PC-3 (cell line): ENCODE results near the gene GADL1. TPM values are rescaled to one million over a fixed set of nuclear protein-coding genes. Genes with fewer than 3 reads are reported as not detected.

ENCODE experiments used
- ATAC-seq: fragments of 200-7000 bp; cut with Tn5 transposase; 2 replicates; pipeline ENCODE4 v1.9.1; 2020; ENCODE audit warnings: mild to moderate bottlenecking, moderate library complexity
- BruUV-seq: library from RNA; stranded (reverse); fragments of 400-500 nt; replicated peaks from 2 replicates; lab custom pipeline; 2021; lab: Mats Ljungman, UMichigan
- CTCF ChIA-PET: fragments of 300-600 bp; sonication (Branson Sonifier 250); formaldehyde crosslinking; loops from one replicate; lab custom pipeline; 2022; ENCODE audit warnings: antibody characterized with exemption; lab: Charles Lee
- POLR2A ChIA-PET: fragments of 300-600 bp; sonication (Branson Sonifier 250); formaldehyde crosslinking; loops from one replicate; lab custom pipeline; 2022; ENCODE audit warnings: antibody characterized with exemption; ENCODE audit not compliant: unreplicated experiment; lab: Charles Lee
- DNase-seq: peaks from one replicate; pipeline ENCODE4 v3.0.0-alpha.2; 2015
- H2AFZ ChIP-seq: fragments of 300-600 bp; sonication (generic); 2 replicates; pipeline ENCODE4 v1.6.0; 2016; ENCODE audit warnings: antibody characterized with exemption, low read length
- H3F3A ChIP-seq: fragments of 300-600 bp; sonication (generic); one replicate; pipeline ENCODE4 v1.6.0; 2017; ENCODE audit warnings: antibody characterized with exemption, low read length, control low read depth, mild to moderate bottlenecking; ENCODE audit not compliant: unreplicated experiment
- H3K27ac ChIP-seq: fragments of 300-600 bp; sonication (generic); 2 replicates; pipeline ENCODE4 v1.5.1; 2016; ENCODE audit warnings: mild to moderate bottlenecking, low read length
- H3K27me3 ChIP-seq: fragments of 300-600 bp; sonication (generic); 2 replicates; pipeline ENCODE4 v1.6.1; 2016; ENCODE audit warnings: low read length, mixed read lengths
- H3K36me3 ChIP-seq: fragments of 300-600 bp; sonication (generic); 2 replicates; pipeline ENCODE4 v1.6.1; 2016; ENCODE audit warnings: low read depth, mixed run types, low read length, mixed read lengths
- H3K4me1 ChIP-seq: fragments of 300-600 bp; sonication (generic); 2 replicates; pipeline ENCODE4 v1.5.1; 2016; ENCODE audit warnings: low read length; ENCODE audit not compliant: insufficient read depth
- H3K4me2 ChIP-seq: fragments of 300-600 bp; sonication (generic); 2 replicates; pipeline ENCODE4 v1.6.0; 2016; ENCODE audit warnings: low read length
- H3K4me3 ChIP-seq: fragments of 300-600 bp; sonication (generic); 2 replicates; pipeline ENCODE4 v1.5.1; 2016; ENCODE audit warnings: mild to moderate bottlenecking, low read length, mixed read lengths
- H3K79me2 ChIP-seq: fragments of 300-600 bp; sonication (generic); 2 replicates; pipeline ENCODE4 v1.6.1; 2017; ENCODE audit warnings: low read length, mixed read lengths
- H3K9ac ChIP-seq: fragments of 300-600 bp; sonication (generic); 2 replicates; pipeline ENCODE4 v1.6.0; 2016; ENCODE audit warnings: mild to moderate bottlenecking, low read length
- H3K9me2 ChIP-seq: fragments of 300-600 bp; sonication (generic); replicated peaks from 2 replicates; pipeline ENCODE4 v1.6.1; 2016; ENCODE audit warnings: mixed run types, low read length, mixed read lengths
- H3K9me3 ChIP-seq: fragments of 300-600 bp; sonication (generic); 2 replicates; pipeline ENCODE4 v1.6.1; 2016; ENCODE audit warnings: low read length, mixed read lengths
- H4K20me1 ChIP-seq: fragments of 300-600 bp; sonication (generic); 2 replicates; pipeline ENCODE4 v1.6.1; 2016; ENCODE audit warnings: low read length, mixed read lengths
- EZH2 ChIP-seq: fragments of 300-600 bp; sonication (generic); IDR thresholded peaks from one replicate; pipeline ENCODE4 v1.6.1; 2017; ENCODE audit warnings: antibody characterized with exemption, mild to moderate bottlenecking, low read length; ENCODE audit not compliant: unreplicated experiment
- EZH2phosphoT487 ChIP-seq: fragments of 300-600 bp; sonication (generic); IDR thresholded peaks from 2 replicates; pipeline ENCODE4 v1.6.1; 2018; ENCODE audit warnings: mild to moderate bottlenecking, antibody characterized with exemption, low read length, borderline replicate concordance
- intact Hi-C: fragments of 100-400 bp; cut with micrococcal nuclease; formaldehyde crosslinking; loops from 2 replicates; pipeline ENCODE4 v1.9.0; 2023
- total RNA-seq: library from RNA; depleted of rRNA; stranded (reverse); fragments of >200 nt; gene quantifications from 2 replicates; pipeline ENCODE4 v1.2.3, GENCODE V29; 2014
- TF ChIP-seq, protein P1 (sequence below): fragments of 300-600 bp; sonication (generic); conservative IDR thresholded peaks from 2 replicates; pipeline ENCODE4 v1.5.1; 2017; ENCODE audit warnings: antibody characterized with exemption, low read depth, mild to moderate bottlenecking, low read length

Gene GADL1
- total RNA-seq, 1 experiment from 2014 or later, result not detected

- DNase-seq (peak; percentile 85), ATAC-seq (peak; percentile 66)
- no peaks in the 10 kb centered on the region for H3K27me3 ChIP-seq
- no peaks in the 10 kb centered on the region for H4K20me1 ChIP-seq
- CTCF ChIA-PET, result interaction anchor here (0.6 to 1.5 kb wide), 2 partner anchors 25 to 740 kb away, joined by 3 to 6 read pairs; no protein-coding TSS in a partner anchor
- no peaks in the 10 kb centered on the region for H3K9me3 ChIP-seq
- H3K79me2 ChIP-seq, result no peaks in the 10 kb centered on the region
- BruUV-seq, result no TSS peak
- no peak overlapping the region for H3K9ac ChIP-seq
- intact Hi-C loops, result no loop called here
- TF ChIP-seq, protein P1, sequence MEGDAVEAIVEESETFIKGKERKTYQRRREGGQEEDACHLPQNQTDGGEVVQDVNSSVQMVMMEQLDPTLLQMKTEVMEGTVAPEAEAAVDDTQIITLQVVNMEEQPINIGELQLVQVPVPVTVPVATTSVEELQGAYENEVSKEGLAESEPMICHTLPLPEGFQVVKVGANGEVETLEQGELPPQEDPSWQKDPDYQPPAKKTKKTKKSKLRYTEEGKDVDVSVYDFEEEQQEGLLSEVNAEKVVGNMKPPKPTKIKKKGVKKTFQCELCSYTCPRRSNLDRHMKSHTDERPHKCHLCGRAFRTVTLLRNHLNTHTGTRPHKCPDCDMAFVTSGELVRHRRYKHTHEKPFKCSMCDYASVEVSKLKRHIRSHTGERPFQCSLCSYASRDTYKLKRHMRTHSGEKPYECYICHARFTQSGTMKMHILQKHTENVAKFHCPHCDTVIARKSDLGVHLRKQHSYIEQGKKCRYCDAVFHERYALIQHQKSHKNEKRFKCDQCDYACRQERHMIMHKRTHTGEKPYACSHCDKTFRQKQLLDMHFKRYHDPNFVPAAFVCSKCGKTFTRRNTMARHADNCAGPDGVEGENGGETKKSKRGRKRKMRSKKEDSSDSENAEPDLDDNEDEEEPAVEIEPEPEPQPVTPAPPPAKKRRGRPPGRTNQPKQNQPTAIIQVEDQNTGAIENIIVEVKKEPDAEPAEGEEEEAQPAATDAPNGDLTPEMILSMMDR, result no peak
- no peak for TF ChIP-seq EZH2phosphoT487
- no peak for TF ChIP-seq EZH2
- H3K4me3 ChIP-seq, result no peak overlapping the region
- H3K27ac ChIP-seq, result no peak overlapping the region
- H3K4me2 ChIP-seq, result peak overlapping the region; percentile 36; the same call in 1 of the 2 replicates
- H2AFZ ChIP-seq, result no peak overlapping the region
- no peaks in the 10 kb centered on the region for H3K9me2 ChIP-seq
- no peaks in the 10 kb centered on the region for H3K36me3 ChIP-seq
- POLR2A ChIA-PET, result interaction anchor here (0.7 kb wide), 1 partner anchor 182 kb away, joined by 3 read pairs; no protein-coding TSS in a partner anchor
- H3F3A ChIP-seq, result no peaks in the 10 kb centered on the region
- peaks cover 33% of the 10 kb centered on the region for H3K4me1 ChIP-seq
Measured at GRCh38 chr3:30752970-30753369, 141.5 kb downstream of the GADL1 start.

GRCh38 chr3:30752491-30752890, 142.0 kb downstream of the GADL1 start:
- Histone ChIP-seq H3K9ac (no peak overlapping the region), H3K9me2 (no peaks in the 10 kb centered on the region), H3F3A (no peaks in the 10 kb centered on the region), H2AFZ (no peak overlapping the region), H3K9me3 (no peaks in the 10 kb centered on the region), H3K4me1 (peaks cover 38% of the 10 kb centered on the region), H3K27ac (no peak overlapping the region), H4K20me1 (no peaks in the 10 kb centered on the region), H3K27me3 (no peaks in the 10 kb centered on the region), H3K36me3 (no peaks in the 10 kb centered on the region), H3K4me3 (no peak overlapping the region), H3K79me2 (no peaks in the 10 kb centered on the region), H3K4me2 (peak overlapping the region; percentile 13; the same call in 1 of the 2 replicates)
- DNase-seq, result no peak
- POLR2A ChIA-PET, result interaction anchor here (0.7 kb wide), 1 partner anchor 183 kb away, joined by 3 read pairs; no protein-coding TSS in a partner anchor
- no TSS peak for BruUV-seq
- intact Hi-C loops, result no loop called here
- CTCF ChIA-PET, result interaction anchor here (1.5 kb wide), 1 partner anchor 740 kb away, joined by 6 read pairs; no protein-coding TSS in a partner anchor
- ATAC-seq, result no peak
- TF ChIP-seq EZH2 (no peak), EZH2phosphoT487 (no peak)
- TF ChIP-seq, protein P1, result no peak
